ENCODE data around the gene TMPRSS4.
A peak's percentile ranks its signal among the peaks of the same experiment; 100 is the strongest.

The TMPRSS4 gene

GRCh38 chr11:118051136-118051610, 25.7 kb upstream of the TMPRSS4 start:
- DNase-seq = no peak
- H3K4me1 ChIP-seq (ENCODE audit: low read length) = no peaks in the 10 kb centered on the region
- H4K20me1 ChIP-seq (ENCODE audit: insufficient read depth, low read length) = no peaks in the 10 kb centered on the region
- H2AFZ ChIP-seq (ENCODE audit: low read length) = no peak overlapping the region
- H3K36me3 ChIP-seq (replicated peaks; ENCODE audit: insufficient read depth, low read length) = no peaks in the 10 kb centered on the region
- H3K79me2 ChIP-seq (ENCODE audit: low read length) = no peaks in the 10 kb centered on the region
- H3K4me2 ChIP-seq (ENCODE audit: low read depth, low read length) = no peak overlapping the region
- no peaks in the 10 kb centered on the region for H3K9me2 ChIP-seq (replicated peaks; ENCODE audit: insufficient read depth, low read length)
- TF ChIP-seq EZH2phosphoT487 (IDR thresholded peaks at IDR 0.05; ENCODE audit: low read length) = no peak
- no peak for TF ChIP-seq EZH2 (optimal IDR thresholded peaks at IDR 0.05; ENCODE audit: low read depth, low read length)
- no peak for TF ChIP-seq CTCF (IDR thresholded peaks at IDR 0.05; ENCODE audit: low read length)
- H3F3A ChIP-seq (ENCODE audit: insufficient read depth, low read length) = no peaks in the 10 kb centered on the region
- H3K27ac ChIP-seq (ENCODE audit: low read length) = no peak overlapping the region
- no peak overlapping the region for H3K9ac ChIP-seq (ENCODE audit: low read length)
- no peaks in the 10 kb centered on the region for H3K27me3 ChIP-seq (replicated peaks; ENCODE audit: insufficient read depth, low read length)
- no peak overlapping the region for H3K4me3 ChIP-seq (ENCODE audit: low read length)
- no peaks in the 10 kb centered on the region for H3K9me3 ChIP-seq (replicated peaks; ENCODE audit: insufficient read depth, low read length)

- no peaks in the 10 kb centered on the region for H3K79me2 ChIP-seq (ENCODE audit: low read length)
- H3F3A ChIP-seq (ENCODE audit: insufficient read depth, low read length) = no peaks in the 10 kb centered on the region
- no peak overlapping the region for H3K4me2 ChIP-seq (ENCODE audit: low read depth, low read length)
- H2AFZ ChIP-seq (ENCODE audit: low read length) = no peak overlapping the region
- no peak overlapping the region for H3K9ac ChIP-seq (ENCODE audit: low read length)
- no peaks in the 10 kb centered on the region for H3K27me3 ChIP-seq (replicated peaks; ENCODE audit: insufficient read depth, low read length)
- no peaks in the 10 kb centered on the region for H4K20me1 ChIP-seq (ENCODE audit: insufficient read depth, low read length)
- H3K4me3 ChIP-seq (ENCODE audit: low read length) = no peak overlapping the region
- no peaks in the 10 kb centered on the region for H3K4me1 ChIP-seq (ENCODE audit: low read length)
- no peaks in the 10 kb centered on the region for H3K36me3 ChIP-seq (replicated peaks; ENCODE audit: insufficient read depth, low read length)
- H3K9me3 ChIP-seq (replicated peaks; ENCODE audit: insufficient read depth, low read length) = no peaks in the 10 kb centered on the region
- no peak for TF ChIP-seq CTCF (IDR thresholded peaks at IDR 0.05; ENCODE audit: low read length)
- no peak for TF ChIP-seq EZH2phosphoT487 (IDR thresholded peaks at IDR 0.05; ENCODE audit: low read length)
- TF ChIP-seq EZH2 (optimal IDR thresholded peaks at IDR 0.05; ENCODE audit: low read depth, low read length) = no peak
- no peaks in the 10 kb centered on the region for H3K9me2 ChIP-seq (replicated peaks; ENCODE audit: insufficient read depth, low read length)
- DNase-seq = peak; percentile 30
- no peak overlapping the region for H3K27ac ChIP-seq (ENCODE audit: low read length)
Observed at GRCh38 chr11:118051611-118052461, 25.0 kb upstream of the TMPRSS4 start.

GRCh38 chr11:118052581-118053206, 24.2 kb upstream of the TMPRSS4 start:
- Histone ChIP-seq H3K36me3 (replicated peaks; ENCODE audit: insufficient read depth, low read length) (no peaks in the 10 kb centered on the region), H3K4me1 (ENCODE audit: low read length) (no peaks in the 10 kb centered on the region), H3K27ac (ENCODE audit: low read length) (no peak overlapping the region)

More at GRCh38 chr11:118052581-118053206, 24.2 kb upstream of the TMPRSS4 start:
- Histone ChIP-seq H4K20me1 (ENCODE audit: insufficient read depth, low read length) (no peaks in the 10 kb centered on the region), H3K4me3 (ENCODE audit: low read length) (no peak overlapping the region), H3K9ac (ENCODE audit: low read length) (no peak overlapping the region), H3K9me3 (replicated peaks; ENCODE audit: insufficient read depth, low read length) (no peaks in the 10 kb centered on the region), H3K4me2 (ENCODE audit: low read depth, low read length) (no peak overlapping the region), H2AFZ (ENCODE audit: low read length) (no peak overlapping the region), H3F3A (ENCODE audit: insufficient read depth, low read length) (no peaks in the 10 kb centered on the region), H3K9me2 (replicated peaks; ENCODE audit: insufficient read depth, low read length) (no peaks in the 10 kb centered on the region), H3K27me3 (replicated peaks; ENCODE audit: insufficient read depth, low read length) (no peaks in the 10 kb centered on the region), H3K79me2 (ENCODE audit: low read length) (no peaks in the 10 kb centered on the region)
- DNase-seq = no peak
- TF ChIP-seq EZH2 (optimal IDR thresholded peaks at IDR 0.05; ENCODE audit: low read depth, low read length) (no peak), EZH2phosphoT487 (IDR thresholded peaks at IDR 0.05; ENCODE audit: low read length) (no peak), CTCF (IDR thresholded peaks at IDR 0.05; ENCODE audit: low read length) (no peak)
